Central memory CD4-positive, alpha-beta T cell (primary cell): ENCODE results near the gene TGFBR2.
"Not testable (repeated sequence)": the region's sequence is repeated elsewhere in the genome, so short reads cannot be mapped to it uniquely, and the experiment has no call there.

Experiments used
- DNase-seq: peaks from one replicate; pipeline ENCODE4 v3.0.0; 2022

TGFBR2 gene

GRCh38 chr3:30659270-30660130, 53.1 kb downstream of the TGFBR2 start:
- no peak for DNase-seq

GRCh38 chr3:30660136-30660535, 53.7 kb downstream of the TGFBR2 start:
- DNase-seq, result no peak

GRCh38 chr3:30660656-30661055, 54.3 kb downstream of the TGFBR2 start:
- no peak for DNase-seq

- DNase-seq, result no peak
Measured at GRCh38 chr3:30661098-30661873, 54.9 kb downstream of the TGFBR2 start.

GRCh38 chr3:30662836-30663235, 56.4 kb downstream of the TGFBR2 start:
- DNase-seq, result no peak

- no peak for DNase-seq
Measured at GRCh38 chr3:30663533-30664241, 57.3 kb downstream of the TGFBR2 start.

GRCh38 chr3:30664459-30664858, 58.1 kb downstream of the TGFBR2 start:
- peak; percentile 47 for DNase-seq

GRCh38 chr3:30664884-30665283, 58.5 kb downstream of the TGFBR2 start:
- DNase-seq, result peak; percentile 71

- DNase-seq, result no peak
Measured at GRCh38 chr3:30665539-30665938, 59.1 kb downstream of the TGFBR2 start.

GRCh38 chr3:30666572-30667279, 60.3 kb downstream of the TGFBR2 start:
- no peak for DNase-seq

GRCh38 chr3:30667280-30667651, 60.9 kb downstream of the TGFBR2 start:
- DNase-seq, result peak; percentile 51

- no peak for DNase-seq
Measured at GRCh38 chr3:30668051-30668609, 61.7 kb downstream of the TGFBR2 start.

GRCh38 chr3:30669360-30669934, 63.0 kb downstream of the TGFBR2 start:
- not testable (repeated sequence) for DNase-seq

GRCh38 chr3:30670292-30670691, 63.9 kb downstream of the TGFBR2 start:
- DNase-seq, result no peak

- DNase-seq, result no peak
Measured at GRCh38 chr3:30671527-30672286, 65.3 kb downstream of the TGFBR2 start.

- DNase-seq, result no peak
Measured at GRCh38 chr3:30672287-30672735, 65.9 kb downstream of the TGFBR2 start.

- no peak for DNase-seq
Measured at GRCh38 chr3:30672959-30673358, 66.6 kb downstream of the TGFBR2 start.

GRCh38 chr3:30673425-30674341, 67.3 kb downstream of the TGFBR2 start:
- DNase-seq, result no peak

GRCh38 chr3:30675006-30675405, 68.6 kb downstream of the TGFBR2 start:
- no peak for DNase-seq

GRCh38 chr3:30675774-30676173, 69.4 kb downstream of the TGFBR2 start:
- DNase-seq, result no peak
